ENCODE measurements around the gene LSM8. TPM values are rescaled to one million over a fixed set of nuclear protein-coding genes. Genes with fewer than 3 reads are reported as not detected.

The LSM8 gene
- total RNA-seq, 6 experiments from 2014 or later: 6.8 to 16.6 (median 11.3) TPM

- no peaks in the 10 kb centered on the region for H3K36me3 ChIP-seq
- TF ChIP-seq CTCF (IDR thresholded peaks at IDR 0.05): no peak
- no peak for TF ChIP-seq POLR2A (IDR thresholded peaks at IDR 0.05)
- DNase-seq (peak; percentile 42 to 58 (median 47)), ATAC-seq (peak; percentile 70 to 83 (median 78))
- H3K27me3 ChIP-seq: no peaks in the 10 kb centered on the region
- no peak overlapping the region for H3K27ac ChIP-seq
- H3K4me1 ChIP-seq: peaks cover 0 to 7% (median 0%) of the 10 kb centered on the region in 4 donors
- intact Hi-C loops (cut with DNase I): no loop called here
- 21% methylated on average over 22 of the region's 49 CpGs for WGBS (ENCODE audit: insufficient coverage, low coverage, low lambda C conversion rate, missing lambda C conversion rate)
- H3K4me3 ChIP-seq: peak overlapping the region; percentile 8 to 51 (median 12)
- H3K9me3 ChIP-seq: no peaks in the 10 kb centered on the region
Observed at GRCh38 chr7:118214051-118214832, 30.3 kb downstream of the LSM8 start.

- Histone ChIP-seq H3K27ac (no peak overlapping the region), H3K36me3 (no peaks in the 10 kb centered on the region), H3K4me1 (peaks cover 0 to 7% (median 0%) of the 10 kb centered on the region in 4 donors), H3K4me3 (peak overlapping the region in 2 of 3 donors; percentile 12 to 51), H3K9me3 (no peaks in the 10 kb centered on the region), H3K27me3 (no peaks in the 10 kb centered on the region)
- TF ChIP-seq CTCF (IDR thresholded peaks at IDR 0.05) (no peak), POLR2A (IDR thresholded peaks at IDR 0.05) (no peak)
- ATAC-seq: no peak
- WGBS (ENCODE audit: insufficient coverage, low coverage, low lambda C conversion rate, missing lambda C conversion rate): 44% methylated on average over 3 of the region's 3 CpGs
- no peak for DNase-seq
- intact Hi-C loops (cut with DNase I): no loop called here
Observed at GRCh38 chr7:118214833-118215182, 30.8 kb downstream of the LSM8 start.

GRCh38 chr7:118217210-118217619 lies 33.3 kb downstream of the LSM8 start:
- DNase-seq (no peak), ATAC-seq (no peak)
- TF ChIP-seq CTCF (IDR thresholded peaks at IDR 0.05): no peak
- TF ChIP-seq POLR2A (IDR thresholded peaks at IDR 0.05): no peak
- no peak overlapping the region for H3K27ac ChIP-seq
- H3K4me1 ChIP-seq: peaks cover 0 to 7% (median 0%) of the 10 kb centered on the region in 4 donors
- H3K9me3 ChIP-seq: no peaks in the 10 kb centered on the region
- H3K27me3 ChIP-seq: no peaks in the 10 kb centered on the region
- no peak overlapping the region for H3K4me3 ChIP-seq
- intact Hi-C loops (cut with DNase I): no loop called here
- WGBS (ENCODE audit: insufficient coverage, low coverage, low lambda C conversion rate, missing lambda C conversion rate): 21% methylated on average over 1 of the region's 1 CpG
- no peaks in the 10 kb centered on the region for H3K36me3 ChIP-seq

- no peak for ATAC-seq
- DNase-seq: no peak
- Histone ChIP-seq H3K27me3 (no peaks in the 10 kb centered on the region), H3K9me3 (no peaks in the 10 kb centered on the region), H3K27ac (no peak overlapping the region), H3K4me3 (no peak overlapping the region), H3K36me3 (no peaks in the 10 kb centered on the region), H3K4me1 (peaks cover 0 to 7% (median 0%) of the 10 kb centered on the region in 4 donors)
- intact Hi-C loops (cut with DNase I): no loop called here
- TF ChIP-seq CTCF (IDR thresholded peaks at IDR 0.05): no peak
- no peak for TF ChIP-seq POLR2A (IDR thresholded peaks at IDR 0.05)
- WGBS (ENCODE audit: insufficient coverage, low coverage, low lambda C conversion rate, missing lambda C conversion rate): 59% methylated on average over 8 of the region's 8 CpGs
Observed at GRCh38 chr7:118218413-118219156, 34.6 kb downstream of the LSM8 start.

Measured in right lobe of liver (tissue), 6 donors.